Posterior cingulate gyrus (tissue), 11 donors: Measurements from ENCODE around the gene DUSP16.
"Not testable (repeated sequence)": the region's sequence is repeated elsewhere in the genome, so short reads cannot be mapped to it uniquely, and the experiment has no call there.

Source experiments
- DNase-seq, 10 donors: peaks; one replicate each; pipeline versions ENCODE4 v3.0.0 to v3.0.0-alpha.2; 2020 to 2021; ENCODE audit warnings: mixed read lengths in 3 of 10
- intact Hi-C: fragments of 100-400 bp; cut with DNase I; formaldehyde crosslinking; loops from one replicate; pipeline ENCODE4 v1.15.1; 2023

DUSP16 gene

DNA sequence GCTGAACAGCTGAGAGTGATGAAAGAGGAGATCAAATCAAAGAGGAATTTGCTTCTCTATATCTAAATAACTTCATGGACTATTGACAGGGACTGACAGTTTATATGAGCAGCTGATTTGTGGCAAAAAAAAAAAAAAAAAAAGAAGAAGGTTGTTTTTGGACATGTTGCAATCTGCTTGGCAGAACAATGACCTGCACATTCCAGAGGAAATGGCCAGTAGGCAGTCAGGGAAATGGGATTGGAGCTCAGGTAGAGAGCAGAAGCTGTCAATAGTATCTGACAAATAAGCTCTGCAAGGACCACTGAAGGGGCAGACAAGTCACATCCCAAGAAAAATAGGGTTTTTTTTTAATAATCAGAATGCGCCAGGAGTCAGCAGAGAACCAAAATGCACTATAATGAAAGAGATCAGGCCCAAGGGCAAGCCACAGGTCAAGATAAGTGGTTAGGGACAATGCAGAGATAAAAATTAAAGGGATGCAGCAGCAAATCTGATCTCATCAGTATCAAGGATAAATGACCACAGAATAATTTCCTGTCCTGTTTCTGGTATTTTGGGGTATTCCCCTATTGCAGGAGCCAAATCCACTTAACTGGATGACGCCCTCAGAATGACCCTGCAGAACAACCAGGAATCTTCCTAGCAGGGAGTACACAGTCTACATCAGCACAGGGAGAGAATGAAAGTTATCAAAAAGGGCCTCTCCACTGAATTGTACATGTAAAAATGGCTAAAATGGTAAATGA is 22.6 kb upstream of the DUSP16 start:
- intact Hi-C loops: no loop called here
- DNase-seq: no peak

- DNase-seq: no peak
- intact Hi-C loops: no loop called here
Observed at GRCh38 chr12:12583510-12584178, 21.0 kb upstream of the DUSP16 start.

GRCh38 chr12:12582895-12583303 is 20.2 kb upstream of the DUSP16 start:
- intact Hi-C loops: no loop called here
- no peak for DNase-seq

DNA sequence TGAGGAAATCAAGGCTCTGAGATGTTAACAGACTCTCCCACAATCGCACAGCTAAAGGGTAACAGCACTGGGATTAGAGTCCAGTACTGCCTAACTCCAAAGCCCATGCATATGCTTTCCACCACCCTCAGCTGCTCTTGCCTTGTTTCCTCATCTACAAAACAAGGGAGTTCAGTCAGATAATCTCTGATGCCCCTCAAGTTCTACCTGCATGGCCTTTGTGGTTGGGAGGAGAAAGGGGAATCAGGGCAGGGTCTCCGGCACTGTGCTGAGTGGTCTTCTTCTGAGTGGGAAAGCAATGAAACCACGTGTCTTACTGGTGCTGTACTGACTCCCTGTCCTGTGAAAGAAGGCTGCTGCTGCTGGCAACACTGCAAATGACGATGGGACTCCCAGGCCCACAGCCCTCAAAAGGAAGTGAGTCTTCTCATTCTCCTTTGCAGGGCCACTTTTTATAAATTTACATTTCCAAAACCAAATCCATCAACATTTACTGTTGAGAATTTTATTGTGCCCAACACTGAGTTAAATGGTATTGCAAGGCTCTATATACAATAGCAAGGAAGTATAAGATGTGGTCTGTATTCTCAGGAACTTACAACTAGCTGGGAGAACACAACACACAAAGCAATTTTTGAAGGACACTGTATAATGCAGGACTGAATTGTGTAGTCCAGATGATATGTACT is 19.7 kb upstream of the DUSP16 start:
- DNase-seq: no peak
- intact Hi-C loops: no loop called here

DNA sequence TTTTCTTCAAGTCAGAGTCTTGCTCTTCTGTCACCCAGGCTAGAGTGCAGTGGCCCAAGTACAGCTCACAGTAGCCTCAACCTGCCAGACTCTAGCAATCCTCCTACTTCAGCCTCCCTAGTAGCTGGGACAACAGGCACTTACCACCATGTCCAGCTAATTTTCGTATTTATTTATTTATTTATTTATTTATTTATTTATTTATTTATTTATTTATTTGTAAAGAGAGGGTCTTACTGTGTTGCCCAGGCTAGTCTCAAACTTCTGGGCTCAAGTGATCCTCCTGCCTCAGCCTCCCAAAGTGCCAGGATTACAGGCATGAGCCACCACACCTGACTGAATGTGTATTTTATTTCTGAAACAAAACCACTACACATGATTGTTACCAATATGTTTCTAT is 18.1 kb upstream of the DUSP16 start:
- DNase-seq, intact Hi-C loops: not testable (repeated sequence)

DNA sequence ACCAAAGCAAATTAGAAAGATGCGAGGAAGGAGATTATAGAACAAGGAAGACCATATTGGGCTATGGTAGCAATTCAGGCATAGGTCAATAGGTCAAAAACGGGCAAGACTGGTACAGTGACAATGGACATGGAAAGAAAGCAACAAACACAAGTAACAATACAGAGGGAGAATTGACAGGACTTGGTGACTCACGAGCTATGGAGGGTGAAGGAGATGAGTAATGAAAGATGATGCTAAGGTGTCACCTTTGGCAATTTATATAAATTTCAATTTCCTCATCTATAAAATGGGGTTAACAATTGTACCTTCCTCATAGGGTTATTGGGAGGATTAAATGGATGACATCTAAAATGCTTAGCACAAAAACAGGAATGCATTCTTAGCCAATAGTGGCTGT is 15.1 kb upstream of the DUSP16 start:
- intact Hi-C loops: no loop called here
- no peak for DNase-seq

- intact Hi-C loops: no loop called here
- no peak for DNase-seq
Observed at GRCh38 chr12:12572659-12573058, 10.0 kb upstream of the DUSP16 start.

GRCh38 chr12:12565971-12566370 is 3.3 kb upstream of the DUSP16 start:
- DNase-seq: not testable (repeated sequence)
- intact Hi-C loops: loop anchor here (2.0 kb wide), 1 partner anchor 189 kb away; no protein-coding TSS in a partner anchor

DNA sequence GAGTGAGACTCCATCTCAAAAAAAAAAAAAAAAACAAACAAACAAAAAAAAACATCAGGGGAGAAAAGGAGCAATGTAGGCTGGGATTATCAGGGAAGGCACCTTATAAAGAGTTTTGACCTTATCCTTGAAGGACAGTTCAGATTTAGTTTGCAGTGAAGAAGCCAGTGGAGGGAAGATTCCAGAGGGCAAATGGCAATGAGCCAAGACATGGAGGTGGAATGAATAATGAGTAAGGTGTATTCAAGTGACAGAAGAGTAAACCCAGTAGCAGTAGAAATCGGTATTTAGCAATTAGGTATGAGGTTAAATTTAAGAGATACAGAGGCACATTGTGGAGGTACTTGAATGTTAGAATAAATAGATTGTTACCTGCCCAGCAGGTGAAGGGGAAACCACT is 2.2 kb upstream of the DUSP16 start:
- no peak for DNase-seq
- intact Hi-C loops: loop anchor here (2.0 to 5.0 kb wide), 5 partner anchors 43 to 208 kb away; partner anchors contain the start of genes BORCS5 and GPR19

GRCh38 chr12:12563290-12563928 is 746 bp upstream of the DUSP16 start:
- intact Hi-C loops: loop anchor here (2.0 to 5.0 kb wide), 5 partner anchors 41 to 206 kb away; partner anchors contain the start of genes BORCS5 and GPR19
- no peak for DNase-seq

DNA sequence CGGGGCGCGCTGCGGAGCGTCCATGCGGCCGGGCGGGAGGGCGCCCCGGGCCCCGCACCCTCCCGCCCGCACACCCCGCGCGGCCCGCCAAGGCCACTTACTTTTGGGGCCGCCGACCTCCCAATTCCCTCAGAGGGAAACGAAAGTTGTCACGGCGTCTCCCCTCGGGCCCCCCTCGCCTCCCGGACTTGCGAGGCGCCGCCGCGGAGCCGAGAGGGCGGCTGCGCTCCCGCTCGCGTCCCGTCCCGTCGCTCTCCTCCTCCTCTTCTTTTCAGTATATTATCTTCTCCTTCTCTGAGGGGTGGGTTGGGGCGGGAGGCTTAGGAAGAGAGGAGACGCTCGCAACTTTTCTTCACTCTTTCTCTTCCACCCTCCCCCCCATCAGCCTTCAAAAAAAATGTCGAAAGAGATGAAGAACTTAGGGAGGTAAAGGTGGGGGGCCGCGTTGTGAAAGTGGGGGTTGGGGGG is 613 bp downstream of the DUSP16 start:
- intact Hi-C loops: loop anchor here (2.0 to 5.0 kb wide), 5 partner anchors 40 to 205 kb away; partner anchors contain the start of genes BORCS5 and GPR19
- peak in 2 of 10 donors; percentile 23 to 32 for DNase-seq

DNA sequence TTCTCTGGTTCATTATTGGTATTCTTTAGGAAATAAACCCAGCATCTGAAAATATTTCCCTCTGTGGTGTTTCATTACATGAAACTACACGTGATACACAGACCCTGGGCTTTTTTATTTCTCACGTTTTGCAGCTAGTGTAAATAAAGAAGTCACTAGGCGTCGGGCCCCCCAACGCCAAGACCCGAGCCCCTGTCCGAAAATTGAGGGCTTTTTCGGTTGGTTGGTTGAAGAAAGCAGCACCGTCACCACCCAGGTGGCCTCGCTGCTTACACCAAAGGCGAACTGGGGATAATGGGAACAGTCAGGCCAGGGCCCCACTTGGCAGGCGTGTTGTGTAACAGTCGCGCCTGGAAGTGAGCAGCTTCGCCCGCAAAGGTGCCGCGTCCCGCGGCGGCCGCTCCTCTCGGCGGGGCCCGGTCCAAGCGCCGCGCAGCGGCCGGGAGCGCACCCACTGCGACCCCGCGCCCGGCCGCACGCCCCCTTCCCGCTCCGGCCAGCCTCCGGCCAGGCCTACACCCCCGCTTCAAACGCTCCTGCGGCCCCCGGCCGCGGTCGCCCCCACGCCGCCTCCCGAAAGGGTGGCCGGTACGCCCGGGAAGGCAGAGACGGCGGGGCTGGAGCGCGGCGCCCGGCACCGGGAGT is 1.2 kb downstream of the DUSP16 start:
- intact Hi-C loops: loop anchor here (2.0 to 5.0 kb wide), 5 partner anchors 39 to 204 kb away; partner anchors contain the start of genes BORCS5 and GPR19

GRCh38 chr12:12560587-12561370 is 1.9 kb downstream of the DUSP16 start:
- intact Hi-C loops: loop anchor here (5.0 kb wide), 4 partner anchors 38 to 203 kb away; partner anchors contain the start of genes BORCS5 and GPR19
- DNase-seq: peak in 1 of 10 donors; percentile 9

More for the DNA sequence above, 1.2 kb downstream of the DUSP16 start:
- peak; percentile 31 to 92 (median 55) for DNase-seq

GRCh38 chr12:12559719-12560296 is 2.9 kb downstream of the DUSP16 start:
- DNase-seq: no peak
- intact Hi-C loops: loop anchor here (5.0 kb wide), 4 partner anchors 38 to 203 kb away; partner anchors contain the start of genes BORCS5 and GPR19

DNA sequence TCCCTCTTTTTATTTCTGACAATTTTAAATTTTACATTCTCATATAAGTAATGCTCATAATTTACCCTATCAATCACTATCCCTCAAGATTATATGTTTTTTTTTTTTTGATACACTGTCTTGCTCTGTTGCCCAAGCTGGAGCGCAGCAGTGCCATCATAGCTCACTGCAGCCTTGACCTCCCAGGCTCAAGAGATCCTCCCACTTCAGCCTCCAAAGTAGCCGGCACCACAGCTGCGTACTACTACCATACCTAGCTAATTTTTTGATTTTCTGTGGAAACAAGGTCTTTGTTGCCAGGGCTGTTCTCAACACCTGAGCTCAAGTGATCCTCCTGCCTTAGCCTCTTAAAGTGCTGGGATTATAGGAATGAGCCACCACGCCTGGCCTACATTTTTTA is 4.4 kb downstream of the DUSP16 start:
- DNase-seq: no peak

GRCh38 chr12:12557733-12558132 is 4.9 kb downstream of the DUSP16 start:
- intact Hi-C loops: no loop called here
- no peak for DNase-seq

More for the DNA sequence above, 4.4 kb downstream of the DUSP16 start:
- intact Hi-C loops: no loop called here

GRCh38 chr12:12555656-12556055 is 7.0 kb downstream of the DUSP16 start:
- no peak for DNase-seq
- intact Hi-C loops: no loop called here

GRCh38 chr12:12553208-12553785 is 9.4 kb downstream of the DUSP16 start:
- no peak for DNase-seq
- intact Hi-C loops: no loop called here
